ENCODE measurements around the gene MACROD2. TPM values are rescaled to one million over a fixed set of nuclear protein-coding genes. Genes with fewer than 3 reads are reported as not detected.
A peak's percentile ranks its signal among the peaks of the same experiment; 100 is the strongest.

The MACROD2 gene
- total RNA-seq, 1 experiment from 2014 or later, result 1.6 TPM

GRCh38 chr20:14432597-14432996 lies 437.3 kb downstream of the MACROD2 start:
- Mint-ChIP-seq H3K4me3 (no peak overlapping the region), H3K36me3 (ENCODE audit: insufficient read depth in 1 of 3, low read depth in 3 of 3) (no peaks in the 10 kb centered on the region), H3K9me3 (no peaks in the 10 kb centered on the region), H3K4me1 (no peaks in the 10 kb centered on the region), H3K27ac (no peak overlapping the region), H3K27me3 (ENCODE audit: low read depth) (no peaks in the 10 kb centered on the region)
- H2AK5ac ChIP-seq (ENCODE audit: insufficient read length, low read length), result no peak overlapping the region
- H2BK15ac ChIP-seq (ENCODE audit: low read depth, low read length), result no peak overlapping the region
- no peak overlapping the region for H3K23ac ChIP-seq (ENCODE audit: insufficient read length, low read depth, low read length)
- no peak overlapping the region for H2BK5ac ChIP-seq (ENCODE audit: insufficient read length, low read length)
- TF ChIP-seq, protein P1, sequence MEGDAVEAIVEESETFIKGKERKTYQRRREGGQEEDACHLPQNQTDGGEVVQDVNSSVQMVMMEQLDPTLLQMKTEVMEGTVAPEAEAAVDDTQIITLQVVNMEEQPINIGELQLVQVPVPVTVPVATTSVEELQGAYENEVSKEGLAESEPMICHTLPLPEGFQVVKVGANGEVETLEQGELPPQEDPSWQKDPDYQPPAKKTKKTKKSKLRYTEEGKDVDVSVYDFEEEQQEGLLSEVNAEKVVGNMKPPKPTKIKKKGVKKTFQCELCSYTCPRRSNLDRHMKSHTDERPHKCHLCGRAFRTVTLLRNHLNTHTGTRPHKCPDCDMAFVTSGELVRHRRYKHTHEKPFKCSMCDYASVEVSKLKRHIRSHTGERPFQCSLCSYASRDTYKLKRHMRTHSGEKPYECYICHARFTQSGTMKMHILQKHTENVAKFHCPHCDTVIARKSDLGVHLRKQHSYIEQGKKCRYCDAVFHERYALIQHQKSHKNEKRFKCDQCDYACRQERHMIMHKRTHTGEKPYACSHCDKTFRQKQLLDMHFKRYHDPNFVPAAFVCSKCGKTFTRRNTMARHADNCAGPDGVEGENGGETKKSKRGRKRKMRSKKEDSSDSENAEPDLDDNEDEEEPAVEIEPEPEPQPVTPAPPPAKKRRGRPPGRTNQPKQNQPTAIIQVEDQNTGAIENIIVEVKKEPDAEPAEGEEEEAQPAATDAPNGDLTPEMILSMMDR (conservative IDR thresholded peaks at IDR 0.05), result peak; percentile 28; the same call in 1 of the 3 replicates
- H3K27me3 ChIP-seq (ENCODE audit: insufficient read depth, low read length), result no peaks in the 10 kb centered on the region
- no peak overlapping the region for H2BK20ac ChIP-seq (ENCODE audit: low read depth, low read length, poor library complexity, severe bottlenecking)
- no peak overlapping the region for H3K9ac ChIP-seq (ENCODE audit: extremely low read depth, insufficient read length, low read length)
- H4K5ac ChIP-seq (ENCODE audit: insufficient read length, low read depth, low read length), result no peak overlapping the region
- H3K23me2 ChIP-seq (ENCODE audit: insufficient read length, low read depth, low read length, poor library complexity, severe bottlenecking), result no peaks in the 10 kb centered on the region
- no peak overlapping the region for H3K4me2 ChIP-seq (ENCODE audit: insufficient read depth, insufficient read length, low read length)
- H3T11ph ChIP-seq (ENCODE audit: low read length), result no peak overlapping the region
- no peak overlapping the region for H2BK120ac ChIP-seq (ENCODE audit: low read depth, low read length, poor library complexity, severe bottlenecking)
- no peak overlapping the region for H3K27ac ChIP-seq (ENCODE audit: insufficient read length, low read depth, low read length)
- DNase-seq, result no peak
- no peaks in the 10 kb centered on the region for H3K79me2 ChIP-seq (ENCODE audit: insufficient read depth, low read length)
- H3K56ac ChIP-seq (ENCODE audit: insufficient read length, low read depth, low read length), result no peak overlapping the region
- no peak overlapping the region for H2AFZ ChIP-seq (ENCODE audit: low read length)
- H3K4ac ChIP-seq (ENCODE audit: low read depth, low read length), result no peak overlapping the region
- no peak overlapping the region for H2BK12ac ChIP-seq (ENCODE audit: insufficient read length, low read depth, low read length)
- H4K20me1 ChIP-seq (ENCODE audit: control insufficient read depth, insufficient read depth, insufficient read length), result no peaks in the 10 kb centered on the region
- H4K8ac ChIP-seq (replicated peaks; ENCODE audit: insufficient read length, low read depth, low read length), result no peak overlapping the region
- no peaks in the 10 kb centered on the region for H3K4me1 ChIP-seq (ENCODE audit: insufficient read depth, low read length)
- no peaks in the 10 kb centered on the region for H3K79me1 ChIP-seq (ENCODE audit: insufficient read depth, low read depth, low read length, poor library complexity, severe bottlenecking)
- no peaks in the 10 kb centered on the region for H3K9me3 ChIP-seq (ENCODE audit: control insufficient read depth, low read depth, low read length)
- H4K91ac ChIP-seq (ENCODE audit: insufficient read length, low read depth, low read length), result no peak overlapping the region
- H3K14ac ChIP-seq (ENCODE audit: insufficient read depth, low read length), result no peak overlapping the region
- H3K18ac ChIP-seq (ENCODE audit: insufficient read length, low read depth, low read length), result no peak overlapping the region

All from H9 (cell line).